Measurements from ENCODE around the gene CIDEB. TPM values are rescaled to one million over a fixed set of nuclear protein-coding genes. Genes with fewer than 3 reads are reported as not detected.

The CIDEB gene
- total RNA-seq, 6 donors from 2014 or later = 9.4 to 14.8 (median 12.8) TPM

DNA sequence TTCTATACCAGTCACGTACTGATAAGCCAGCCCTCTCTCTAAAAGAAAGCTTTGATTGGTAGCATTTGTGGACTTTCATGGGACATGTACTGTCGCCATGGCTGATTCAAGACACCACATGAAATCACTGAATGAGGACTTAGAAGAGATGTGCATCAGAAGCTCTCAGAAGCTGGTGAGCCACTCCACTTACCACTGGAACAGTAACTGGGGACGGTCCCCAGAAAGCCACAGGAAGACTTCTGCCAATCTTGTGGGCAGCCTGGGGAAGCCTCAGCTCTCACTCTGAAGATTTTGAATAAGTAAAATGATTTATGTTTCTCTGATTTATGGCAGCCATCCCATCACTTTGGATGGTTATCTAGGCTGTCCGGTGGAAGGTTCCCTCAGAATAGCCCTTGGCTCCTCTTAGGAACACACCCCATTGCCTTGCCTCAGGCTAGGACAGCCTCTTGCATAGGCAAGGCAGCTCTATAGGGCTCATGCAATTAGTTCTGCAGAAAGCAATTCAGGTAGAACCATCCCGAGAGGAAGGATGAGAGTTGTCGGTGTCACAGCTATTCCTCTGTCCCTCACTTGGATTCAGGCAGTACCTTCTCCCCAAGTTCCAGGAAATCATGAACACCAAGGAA, 18.0 kb downstream of the CIDEB start:
- H3K4me1 ChIP-seq = no peaks in the 10 kb centered on the region
- TF ChIP-seq POLR2A (IDR thresholded peaks at IDR 0.05) (no peak), EP300 (IDR thresholded peaks at IDR 0.05) (no peak), POLR2AphosphoS5 (IDR thresholded peaks at IDR 0.05) (no peak)
- TF ChIP-seq, protein P1, sequence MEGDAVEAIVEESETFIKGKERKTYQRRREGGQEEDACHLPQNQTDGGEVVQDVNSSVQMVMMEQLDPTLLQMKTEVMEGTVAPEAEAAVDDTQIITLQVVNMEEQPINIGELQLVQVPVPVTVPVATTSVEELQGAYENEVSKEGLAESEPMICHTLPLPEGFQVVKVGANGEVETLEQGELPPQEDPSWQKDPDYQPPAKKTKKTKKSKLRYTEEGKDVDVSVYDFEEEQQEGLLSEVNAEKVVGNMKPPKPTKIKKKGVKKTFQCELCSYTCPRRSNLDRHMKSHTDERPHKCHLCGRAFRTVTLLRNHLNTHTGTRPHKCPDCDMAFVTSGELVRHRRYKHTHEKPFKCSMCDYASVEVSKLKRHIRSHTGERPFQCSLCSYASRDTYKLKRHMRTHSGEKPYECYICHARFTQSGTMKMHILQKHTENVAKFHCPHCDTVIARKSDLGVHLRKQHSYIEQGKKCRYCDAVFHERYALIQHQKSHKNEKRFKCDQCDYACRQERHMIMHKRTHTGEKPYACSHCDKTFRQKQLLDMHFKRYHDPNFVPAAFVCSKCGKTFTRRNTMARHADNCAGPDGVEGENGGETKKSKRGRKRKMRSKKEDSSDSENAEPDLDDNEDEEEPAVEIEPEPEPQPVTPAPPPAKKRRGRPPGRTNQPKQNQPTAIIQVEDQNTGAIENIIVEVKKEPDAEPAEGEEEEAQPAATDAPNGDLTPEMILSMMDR (IDR thresholded peaks at IDR 0.05) = no peak
- no peaks in the 10 kb centered on the region for H3K27me3 ChIP-seq
- no peak overlapping the region for H3K27ac ChIP-seq
- no peak overlapping the region for H3K4me3 ChIP-seq
- H3K36me3 ChIP-seq = peaks cover 6 to 52% (median 35%) of the 10 kb centered on the region in 4 donors
- DNase-seq (no peak), ATAC-seq (ENCODE audit: low FRiP score in 2 of 2) (no peak)
- no peaks in the 10 kb centered on the region for H3K9me3 ChIP-seq
- WGBS, 2 donors = 65 to 76% methylated on average over 3 to 6 of the region's 6 CpGs

DNA sequence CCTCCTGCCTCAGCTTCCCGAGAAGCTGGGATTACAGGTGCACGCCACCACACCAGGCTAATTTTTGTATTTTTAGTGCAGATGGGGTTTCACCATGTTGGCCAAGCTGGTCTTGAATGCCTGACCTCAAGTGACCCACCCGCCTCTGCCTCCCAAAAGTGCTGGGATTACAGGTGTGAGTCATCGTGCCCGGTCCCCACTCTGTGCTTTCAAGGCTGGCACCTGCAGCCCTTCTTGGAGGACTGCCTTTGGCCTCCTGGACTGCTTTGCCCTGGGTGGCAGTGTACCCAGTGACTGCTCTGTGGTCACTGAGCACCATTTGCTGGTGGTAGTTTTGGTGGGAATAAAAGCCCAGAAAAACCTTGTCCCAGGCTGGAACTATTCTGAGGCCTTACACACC, 20.8 kb downstream of the CIDEB start:
- ATAC-seq (ENCODE audit: low FRiP score in 2 of 2) (no peak), DNase-seq (no peak)
- H3K4me1 ChIP-seq = peaks cover 0 to 4% (median 1%) of the 10 kb centered on the region in 4 donors
- no peak overlapping the region for H3K4me3 ChIP-seq
- H3K27me3 ChIP-seq = no peaks in the 10 kb centered on the region
- H3K36me3 ChIP-seq = peaks cover 6 to 29% (median 26%) of the 10 kb centered on the region in 4 donors
- TF ChIP-seq POLR2A (IDR thresholded peaks at IDR 0.05) (no peak), POLR2AphosphoS5 (IDR thresholded peaks at IDR 0.05) (no peak), EP300 (IDR thresholded peaks at IDR 0.05) (no peak)
- TF ChIP-seq, protein P1 (IDR thresholded peaks at IDR 0.05) = no peak
- no peak overlapping the region for H3K27ac ChIP-seq
- H3K9me3 ChIP-seq = no peaks in the 10 kb centered on the region
- WGBS, 2 donors = 95 to 100% methylated on average over 5 of the region's 5 CpGs

DNA sequence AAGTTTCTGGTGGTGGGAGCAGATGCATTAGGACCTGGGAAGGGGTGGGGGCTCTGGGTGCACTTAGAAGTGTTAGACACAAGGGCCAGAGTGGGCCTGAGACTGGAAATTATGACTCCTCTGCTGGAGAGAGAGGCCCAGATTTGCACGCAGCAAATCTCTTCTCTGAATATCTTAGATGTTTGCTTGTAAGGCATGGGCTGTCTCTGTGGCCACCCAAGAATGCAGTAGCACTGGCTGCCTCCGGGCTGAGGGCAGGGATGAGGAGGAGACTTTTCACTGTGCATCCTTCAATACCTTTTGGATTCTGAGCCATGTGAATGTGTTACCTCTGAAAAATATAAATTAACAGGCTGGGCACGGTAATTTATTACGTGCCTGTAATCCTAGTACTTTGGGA, 22.4 kb downstream of the CIDEB start:
- no peak overlapping the region for H3K4me3 ChIP-seq
- H3K27me3 ChIP-seq = no peaks in the 10 kb centered on the region
- WGBS, 2 donors = 73 to 96% methylated on average over 2 to 4 of the region's 4 CpGs
- H3K4me1 ChIP-seq = peaks cover 0 to 11% (median 5%) of the 10 kb centered on the region in 4 donors
- H3K36me3 ChIP-seq = peaks cover 0 to 12% (median 10%) of the 10 kb centered on the region in 4 donors
- ATAC-seq (ENCODE audit: low FRiP score in 2 of 2) = no peak
- no peaks in the 10 kb centered on the region for H3K9me3 ChIP-seq
- TF ChIP-seq POLR2A (IDR thresholded peaks at IDR 0.05) (no peak), POLR2AphosphoS5 (IDR thresholded peaks at IDR 0.05) (no peak), EP300 (IDR thresholded peaks at IDR 0.05) (no peak)
- TF ChIP-seq, protein P1 (IDR thresholded peaks at IDR 0.05) = no peak
- no peak overlapping the region for H3K27ac ChIP-seq
- DNase-seq = no peak

DNA sequence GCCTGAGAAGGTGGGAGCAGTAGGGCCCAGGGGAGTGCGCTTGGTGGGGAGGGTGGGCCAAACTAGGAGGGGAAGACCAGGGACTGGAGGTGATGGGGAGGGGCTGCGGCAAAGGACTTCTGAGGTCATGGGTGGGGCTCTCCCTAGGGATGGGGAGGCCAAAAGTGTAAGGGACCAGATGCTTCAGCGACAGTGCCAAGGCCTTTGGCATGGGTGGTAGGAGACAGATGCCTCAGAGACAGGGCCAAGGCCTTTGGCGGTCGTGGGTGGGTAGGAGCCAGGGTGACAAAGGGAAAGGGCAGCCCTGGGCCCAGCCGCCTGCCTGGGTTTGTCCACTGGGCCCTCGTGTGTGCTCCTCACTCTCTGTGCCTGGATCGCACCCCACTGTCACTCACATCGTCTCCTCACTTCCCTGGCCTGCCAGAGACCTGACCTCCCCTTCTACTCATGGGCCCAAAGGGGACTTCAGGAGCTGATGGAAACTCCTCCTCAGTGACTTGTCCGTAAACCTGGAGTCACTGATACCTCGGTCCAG, 23.2 kb downstream of the CIDEB start:
- H3K9me3 ChIP-seq = no peaks in the 10 kb centered on the region
- TF ChIP-seq POLR2AphosphoS5 (IDR thresholded peaks at IDR 0.05) = no peak
- TF ChIP-seq EP300 (IDR thresholded peaks at IDR 0.05) = no peak
- TF ChIP-seq, protein P1 (IDR thresholded peaks at IDR 0.05) = no peak
- TF ChIP-seq POLR2A (IDR thresholded peaks at IDR 0.05) = no peak
- peaks cover 0 to 12% (median 5%) of the 10 kb centered on the region in 4 donors for H3K4me1 ChIP-seq
- no peak overlapping the region for H3K4me3 ChIP-seq
- ATAC-seq (ENCODE audit: low FRiP score in 2 of 2) = no peak
- peaks cover 0 to 4% (median 3%) of the 10 kb centered on the region in 4 donors for H3K36me3 ChIP-seq
- H3K27ac ChIP-seq = no peak overlapping the region
- WGBS, 2 donors = 75 to 87% methylated on average over 11 of the region's 11 CpGs
- DNase-seq = no peak
- no peaks in the 10 kb centered on the region for H3K27me3 ChIP-seq
